HEK293 (cell line): ENCODE data around the gene AMZ1.

Experiments
- CTCF ChIA-PET: fragments of 350-600 bp; formaldehyde crosslinking; extraction: SDS; loops from one replicate; lab custom pipeline; 2021; ENCODE audit warnings: antibody characterized with exemption; lab: Yijun Ruan, JAX
- POLR2A ChIA-PET: fragments of 300-600 bp; formaldehyde crosslinking; extraction: SDS; loops from one replicate; lab custom pipeline; 2020; ENCODE audit warnings: antibody characterized with exemption, inconsistent platforms; lab: Yijun Ruan, JAX
- H3K27ac ChIP-seq: fragments of 200-500 bp; sonication (Bioruptor generic); 2 replicates; pipeline ENCODE4 v1.5.1; 2014; ENCODE audit warnings: low read depth, low read length, control low read depth, inconsistent platforms; ENCODE audit errors: extremely low read depth
- H3K36me3 ChIP-seq, 2 experiments: fragments of 200-500 bp in 1 of 2; sonication (Bioruptor generic) in 1 of 2; 1 replicate in 1 of 2; 2 replicates in 1 of 2; pipeline ENCODE4 v1.5.1; 2014 to 2017; ENCODE audit warnings: inconsistent platforms in 2 of 2, low read length in 2 of 2; ENCODE audit not compliant: control insufficient read depth in 2 of 2, insufficient read depth in 1 of 2
- H3K4me1 ChIP-seq: fragments of 200-500 bp; sonication (Bioruptor generic); 2 replicates; pipeline ENCODE4 v1.5.1; 2014; ENCODE audit warnings: mild to moderate bottlenecking, low read length, inconsistent platforms; ENCODE audit not compliant: control insufficient read depth, insufficient read depth
- H3K4me3 ChIP-seq: 2 replicates; pipeline ENCODE4 v1.5.1; 2011; ENCODE audit warnings: low read depth, mild to moderate bottlenecking, control low read depth, low read length, moderate library complexity
- H3K9me3 ChIP-seq: fragments of 200-500 bp; sonication (Bioruptor generic); 2 replicates; pipeline ENCODE4 v1.5.1; 2014; ENCODE audit warnings: low read depth, low read length, inconsistent platforms; ENCODE audit not compliant: control insufficient read depth, insufficient read depth
- GLIS1 ChIP-seq: fragments of 450-650 bp; formaldehyde crosslinking; IDR thresholded peaks from 2 replicates; pipeline ENCODE4 v1.5.1; 2016; ENCODE audit warnings: missing biosample characterization, missing genetic modification characterization
- KLF1 ChIP-seq: fragments of 450-650 bp; formaldehyde crosslinking; IDR thresholded peaks from 2 replicates; pipeline ENCODE4 v1.5.1; 2016; ENCODE audit warnings: missing biosample characterization, missing genetic modification characterization
- KLF10 ChIP-seq: fragments of 450-650 bp; IDR thresholded peaks from 2 replicates; pipeline ENCODE4 v1.5.1; 2018; ENCODE audit warnings: missing biosample characterization, mild to moderate bottlenecking, missing genetic modification characterization
- KLF8 ChIP-seq: fragments of 450-650 bp; formaldehyde crosslinking; IDR thresholded peaks from 2 replicates; pipeline ENCODE4 v1.5.1; 2016; ENCODE audit warnings: missing biosample characterization, missing genetic modification characterization
- KLF9 ChIP-seq: fragments of 450-650 bp; formaldehyde crosslinking; IDR thresholded peaks from 2 replicates; pipeline ENCODE4 v1.5.1; 2016; ENCODE audit warnings: missing biosample characterization, missing genetic modification characterization, low read depth
- SCRT1 ChIP-seq: fragments of 450-650 bp; formaldehyde crosslinking; IDR thresholded peaks from 2 replicates; pipeline ENCODE4 v1.5.1; 2016; ENCODE audit warnings: missing biosample characterization, missing genetic modification characterization, borderline replicate concordance
- ZEB2 ChIP-seq: fragments of 450-650 bp; formaldehyde crosslinking; IDR thresholded peaks from 2 replicates; pipeline ENCODE4 v1.5.1; 2016; ENCODE audit warnings: missing biosample characterization, missing genetic modification characterization
- ZNF2 ChIP-seq: fragments of 450-650 bp; formaldehyde crosslinking; IDR thresholded peaks from 2 replicates; pipeline ENCODE4 v1.5.1; 2016; ENCODE audit warnings: missing biosample characterization, missing genetic modification characterization
- ZNF211 ChIP-seq: fragments of 450-650 bp; formaldehyde crosslinking; IDR thresholded peaks from 2 replicates; pipeline ENCODE4 v1.5.1; 2016; ENCODE audit warnings: low read depth, missing biosample characterization, missing genetic modification characterization
- ZNF23 ChIP-seq: fragments of 450-650 bp; formaldehyde crosslinking; IDR thresholded peaks from 2 replicates; pipeline ENCODE4 v1.5.1; 2016; ENCODE audit warnings: missing biosample characterization, missing genetic modification characterization, borderline replicate concordance
- ZNF24 ChIP-seq: fragments of 450-650 bp; formaldehyde crosslinking; IDR thresholded peaks from 2 replicates; pipeline ENCODE4 v1.5.1; 2016; ENCODE audit warnings: missing biosample characterization, missing genetic modification characterization
- ZNF292 ChIP-seq: fragments of 450-650 bp; formaldehyde crosslinking; IDR thresholded peaks from 2 replicates; pipeline ENCODE4 v1.5.1; 2016; ENCODE audit warnings: low read depth, missing biosample characterization, missing genetic modification characterization, borderline replicate concordance
- ZNF302 ChIP-seq: fragments of 450-650 bp; formaldehyde crosslinking; IDR thresholded peaks from 2 replicates; pipeline ENCODE4 v1.5.1; 2016; ENCODE audit warnings: missing biosample characterization, missing genetic modification characterization, low read depth
- ZNF350 ChIP-seq: fragments of 450-650 bp; formaldehyde crosslinking; IDR thresholded peaks from 2 replicates; pipeline ENCODE4 v1.5.0; 2017; ENCODE audit warnings: missing biosample characterization, mild to moderate bottlenecking, missing genetic modification characterization
- ZNF366 ChIP-seq: fragments of 450-650 bp; formaldehyde crosslinking; conservative IDR thresholded peaks from 2 replicates; pipeline ENCODE4 v1.5.1; 2016; ENCODE audit warnings: missing biosample characterization, missing genetic modification characterization
- ZNF501 ChIP-seq: fragments of 450-650 bp; formaldehyde crosslinking; IDR thresholded peaks from 2 replicates; pipeline ENCODE4 v1.5.1; 2016; ENCODE audit warnings: missing biosample characterization, missing genetic modification characterization
- ZNF544 ChIP-seq: fragments of 450-650 bp; formaldehyde crosslinking; IDR thresholded peaks from 2 replicates; pipeline ENCODE4 v1.5.0; 2017; ENCODE audit warnings: missing biosample characterization, missing genetic modification characterization
- ZNF600 ChIP-seq: fragments of 450-650 bp; formaldehyde crosslinking; IDR thresholded peaks from 2 replicates; pipeline ENCODE4 v1.5.1; 2016; ENCODE audit warnings: missing biosample characterization, missing genetic modification characterization
- ZNF670 ChIP-seq: fragments of 450-650 bp; formaldehyde crosslinking; IDR thresholded peaks from 2 replicates; pipeline ENCODE4 v1.5.1; 2016; ENCODE audit warnings: missing biosample characterization, missing genetic modification characterization, low read depth
- ZNF791 ChIP-seq: fragments of 450-650 bp; formaldehyde crosslinking; IDR thresholded peaks from 2 replicates; pipeline ENCODE4 v1.5.1; 2016; ENCODE audit warnings: missing biosample characterization, missing genetic modification characterization
- TF ChIP-seq, protein P1 (sequence below): fragments of 450-650 bp; formaldehyde crosslinking; IDR thresholded peaks from 2 replicates; pipeline ENCODE4 v1.5.1; 2016; ENCODE audit warnings: missing biosample characterization, missing genetic modification characterization, borderline replicate concordance
- TF ChIP-seq, protein P2 (sequence below): fragments of 450-650 bp; formaldehyde crosslinking; IDR thresholded peaks from 2 replicates; pipeline ENCODE4 v1.5.1; 2016; ENCODE audit warnings: missing biosample characterization, missing genetic modification characterization
- TF ChIP-seq, protein P3 (sequence below): fragments of 450-650 bp; formaldehyde crosslinking; IDR thresholded peaks from 2 replicates; pipeline ENCODE4 v1.5.1; 2016; ENCODE audit warnings: missing biosample characterization, missing genetic modification characterization

AMZ1 gene

DNA sequence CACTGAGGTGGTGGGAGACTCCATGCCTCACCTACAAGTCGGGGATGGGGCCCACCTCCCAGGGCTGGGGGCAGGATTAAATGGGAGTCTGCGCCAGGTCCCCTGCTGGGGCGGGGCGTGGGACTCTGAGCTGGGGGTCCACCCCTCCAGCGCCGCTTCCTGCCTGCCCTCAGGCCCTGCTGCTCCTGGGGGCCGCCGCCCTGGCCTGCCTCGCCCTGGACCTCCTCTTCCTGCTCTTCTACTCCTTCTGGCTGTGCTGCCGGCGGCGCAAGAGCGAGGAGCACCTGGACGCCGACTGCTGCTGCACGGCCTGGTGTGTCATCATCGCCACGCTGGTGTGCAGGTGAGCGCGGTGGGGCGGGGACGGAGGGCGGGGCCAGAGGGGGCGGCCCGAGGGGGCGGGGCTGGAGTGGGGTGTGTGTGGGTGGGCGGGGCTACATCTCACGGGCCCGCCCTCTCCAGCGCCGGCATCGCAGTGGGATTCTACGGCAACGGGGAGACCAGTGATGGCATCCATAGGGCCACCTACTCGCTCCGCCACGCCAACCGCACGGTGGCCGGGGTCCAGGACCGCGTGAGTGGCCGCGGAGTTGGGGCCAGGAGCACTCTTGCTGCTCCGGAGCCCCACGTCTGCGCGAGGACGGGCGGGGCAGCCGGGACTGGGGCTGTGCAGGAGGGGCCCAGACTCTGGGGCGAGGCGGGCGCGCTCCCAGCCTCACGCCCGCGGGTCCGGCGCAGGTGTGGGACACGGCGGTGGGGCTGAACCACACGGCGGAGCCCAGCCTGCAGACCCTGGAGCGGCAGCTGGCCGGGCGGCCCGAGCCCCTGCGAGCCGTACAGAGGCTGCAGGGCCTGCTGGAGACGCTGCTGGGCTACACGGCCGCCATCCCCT is 41.1 kb upstream of the AMZ1 start:
- no peak overlapping the region for H3K4me3 ChIP-seq
- H3K4me1 ChIP-seq: no peaks in the 10 kb centered on the region
- H3K36me3 ChIP-seq: peaks cover 0 to 27% of the 10 kb centered on the region in 2 experiments; a peak in 1 of 3 replicates
- H3K9me3 ChIP-seq: no peaks in the 10 kb centered on the region
- ChIA-PET POLR2A (no interaction called here), CTCF (no interaction called here)
- TF ChIP-seq KLF8: peak; percentile 87
- TF ChIP-seq ZNF23: no peak
- TF ChIP-seq KLF1 (tag by site-specific recombination): peak; percentile 62
- peak; percentile 61; the same call in 1 of the 2 replicates for TF ChIP-seq KLF9
- no peak for TF ChIP-seq ZNF2 (tag by site-specific recombination)
- TF ChIP-seq ZNF292 (tag by site-specific recombination): no peak
- no peak for TF ChIP-seq ZNF544
- no peak for TF ChIP-seq SCRT1 (tag by site-specific recombination)
- no peak overlapping the region for H3K27ac ChIP-seq

DNA sequence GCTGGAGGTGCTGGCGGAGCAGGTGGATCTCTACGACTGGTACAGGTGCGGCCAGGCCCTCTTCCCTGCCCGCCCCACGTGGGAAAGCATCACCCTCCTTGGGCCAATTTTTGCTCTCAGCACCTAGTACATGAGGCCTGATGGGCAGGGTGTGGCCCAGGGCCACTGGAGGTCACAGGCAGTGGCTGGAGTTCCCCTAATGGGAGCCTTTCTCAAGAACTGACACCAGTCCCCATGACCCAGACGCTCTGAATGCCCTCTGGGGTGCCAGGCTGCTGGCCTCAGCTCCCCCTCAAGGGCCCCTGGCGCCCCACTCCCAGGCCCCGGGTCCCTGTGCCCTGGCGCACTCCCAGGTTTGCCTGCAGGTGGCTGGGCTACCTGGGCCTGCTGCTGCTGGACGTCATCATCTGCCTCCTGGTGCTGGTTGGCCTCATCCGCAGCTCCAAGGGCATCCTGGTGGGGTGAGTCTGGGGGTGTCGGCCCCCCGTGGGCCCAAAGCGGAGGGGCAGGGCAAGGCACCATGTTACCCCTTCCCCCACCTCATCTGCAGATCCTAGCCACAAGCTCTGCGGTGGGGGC is 40.3 kb upstream of the AMZ1 start:
- Histone ChIP-seq H3K27ac (no peak overlapping the region), H3K4me3 (no peak overlapping the region), H3K36me3 (peaks cover 0 to 35% of the 10 kb centered on the region in 2 experiments; a peak in 1 of 3 replicates), H3K9me3 (no peaks in the 10 kb centered on the region), H3K4me1 (no peaks in the 10 kb centered on the region)
- TF ChIP-seq ZNF501 (no peak), ZNF366 (tag by site-specific recombination) (no peak), ZEB2 (tag by site-specific recombination) (no peak), ZNF600 (tag by site-specific recombination) (no peak), ZNF791 (tag by site-specific recombination) (no peak), ZNF211 (tag by site-specific recombination) (no peak), KLF8 (no peak), ZNF670 (tag by site-specific recombination) (no peak), ZNF24 (tag by site-specific recombination) (no peak), ZNF302 (tag by site-specific recombination) (no peak), KLF9 (no peak), GLIS1 (tag by site-specific recombination) (no peak), ZNF350 (no peak), ZNF292 (tag by site-specific recombination) (no peak), KLF10 (no peak)
- TF ChIP-seq, protein P1, sequence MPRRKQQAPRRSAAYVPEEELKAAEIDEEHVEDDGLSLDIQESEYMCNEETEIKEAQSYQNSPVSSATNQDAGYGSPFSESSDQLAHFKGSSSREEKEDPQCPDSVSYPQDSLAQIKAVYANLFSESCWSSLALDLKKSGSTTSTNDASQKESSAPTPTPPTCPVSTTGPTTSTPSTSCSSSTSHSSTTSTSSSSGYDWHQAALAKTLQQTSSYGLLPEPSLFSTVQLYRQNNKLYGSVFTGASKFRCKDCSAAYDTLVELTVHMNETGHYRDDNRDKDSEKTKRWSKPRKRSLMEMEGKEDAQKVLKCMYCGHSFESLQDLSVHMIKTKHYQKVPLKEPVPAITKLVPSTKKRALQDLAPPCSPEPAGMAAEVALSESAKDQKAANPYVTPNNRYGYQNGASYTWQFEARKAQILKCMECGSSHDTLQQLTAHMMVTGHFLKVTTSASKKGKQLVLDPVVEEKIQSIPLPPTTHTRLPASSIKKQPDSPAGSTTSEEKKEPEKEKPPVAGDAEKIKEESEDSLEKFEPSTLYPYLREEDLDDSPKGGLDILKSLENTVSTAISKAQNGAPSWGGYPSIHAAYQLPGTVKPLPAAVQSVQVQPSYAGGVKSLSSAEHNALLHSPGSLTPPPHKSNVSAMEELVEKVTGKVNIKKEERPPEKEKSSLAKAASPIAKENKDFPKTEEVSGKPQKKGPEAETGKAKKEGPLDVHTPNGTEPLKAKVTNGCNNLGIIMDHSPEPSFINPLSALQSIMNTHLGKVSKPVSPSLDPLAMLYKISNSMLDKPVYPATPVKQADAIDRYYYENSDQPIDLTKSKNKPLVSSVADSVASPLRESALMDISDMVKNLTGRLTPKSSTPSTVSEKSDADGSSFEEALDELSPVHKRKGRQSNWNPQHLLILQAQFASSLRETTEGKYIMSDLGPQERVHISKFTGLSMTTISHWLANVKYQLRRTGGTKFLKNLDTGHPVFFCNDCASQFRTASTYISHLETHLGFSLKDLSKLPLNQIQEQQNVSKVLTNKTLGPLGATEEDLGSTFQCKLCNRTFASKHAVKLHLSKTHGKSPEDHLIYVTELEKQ (tag by site-specific recombination): no peak
- TF ChIP-seq, protein P2, sequence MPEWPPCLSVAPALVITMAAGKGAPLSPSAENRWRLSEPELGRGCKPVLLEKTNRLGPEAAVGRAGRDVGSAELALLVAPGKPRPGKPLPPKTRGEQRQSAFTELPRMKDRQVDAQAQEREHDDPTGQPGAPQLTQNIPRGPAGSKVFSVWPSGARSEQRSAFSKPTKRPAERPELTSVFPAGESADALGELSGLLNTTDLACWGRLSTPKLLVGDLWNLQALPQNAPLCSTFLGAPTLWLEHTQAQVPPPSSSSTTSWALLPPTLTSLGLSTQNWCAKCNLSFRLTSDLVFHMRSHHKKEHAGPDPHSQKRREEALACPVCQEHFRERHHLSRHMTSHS (tag by site-specific recombination): no peak
- TF ChIP-seq, protein P3, sequence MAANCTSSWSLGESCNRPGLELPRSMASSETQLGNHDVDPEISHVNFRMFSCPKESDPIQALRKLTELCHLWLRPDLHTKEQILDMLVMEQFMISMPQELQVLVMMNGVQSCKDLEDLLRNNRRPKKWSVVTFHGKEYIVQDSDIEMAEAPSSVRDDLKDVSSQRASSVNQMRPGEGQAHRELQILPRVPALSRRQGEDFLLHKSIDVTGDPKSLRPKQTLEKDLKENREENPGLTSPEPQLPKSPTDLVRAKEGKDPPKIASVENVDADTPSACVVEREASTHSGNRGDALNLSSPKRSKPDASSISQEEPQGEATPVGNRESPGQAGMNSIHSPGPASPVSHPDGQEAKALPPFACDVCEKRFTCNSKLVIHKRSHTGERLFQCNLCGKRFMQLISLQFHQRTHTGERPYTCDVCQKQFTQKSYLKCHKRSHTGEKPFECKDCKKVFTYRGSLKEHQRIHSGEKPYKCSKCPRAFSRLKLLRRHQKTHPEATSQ: no peak
- ChIA-PET POLR2A (no interaction called here), CTCF (no interaction called here)
